22Rv1 (cell line): ENCODE measurements around the gene FAM83F.

Experiments
- H3K27ac ChIP-seq: fragments of 450-650 bp; 2 replicates; pipeline ENCODE4 v1.5.1; 2017
- ZFX ChIP-seq: fragments of 450-650 bp; IDR thresholded peaks from 2 replicates; pipeline ENCODE4 v1.6.1; 2017; ENCODE audit warnings: antibody characterized with exemption, borderline replicate concordance
- TF ChIP-seq, protein P1 (sequence below): fragments of 450-650 bp; IDR thresholded peaks from 2 replicates; pipeline ENCODE4 v1.5.1; 2017; ENCODE audit warnings: mild to moderate bottlenecking

The FAM83F gene

DNA sequence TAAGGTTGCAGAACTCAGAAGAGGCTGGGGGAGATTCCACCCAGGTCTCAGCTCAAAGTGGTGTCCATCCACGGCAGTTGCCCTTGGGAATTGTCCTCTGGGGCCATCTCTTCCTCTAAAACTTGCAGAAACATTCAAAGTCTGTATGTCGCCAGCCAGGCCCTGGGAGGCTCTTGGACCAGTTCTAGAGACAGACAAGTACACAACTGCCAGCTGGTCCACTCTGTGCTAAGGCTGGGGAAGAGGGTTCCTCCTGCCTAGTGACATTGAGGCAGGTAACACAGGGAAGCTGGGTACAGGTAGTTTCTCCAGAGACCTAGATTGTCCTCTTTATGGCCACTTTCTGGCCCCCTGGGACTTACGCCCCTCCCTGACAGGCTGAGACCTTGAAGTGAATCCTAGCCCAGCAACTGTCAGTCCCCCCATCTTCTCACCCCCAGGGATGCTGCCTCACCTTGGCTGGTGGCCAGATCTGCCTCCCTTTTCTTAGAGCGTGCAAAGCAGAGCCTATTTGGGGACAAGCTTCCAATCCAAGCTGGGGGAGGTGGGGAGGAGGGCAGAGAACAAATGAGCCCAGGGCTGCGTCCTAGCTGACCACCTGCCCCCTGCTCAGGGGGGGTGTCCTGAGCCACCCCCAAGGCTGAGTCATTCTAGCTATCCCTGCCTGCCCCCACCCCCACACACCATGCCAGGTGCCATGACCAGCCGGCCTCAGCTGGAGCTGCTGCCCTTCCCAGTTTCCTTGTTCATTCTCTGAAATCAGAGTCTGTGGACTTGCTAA, 8.4 kb downstream of the FAM83F start:
- no peak for TF ChIP-seq ZFX
- TF ChIP-seq, protein P1, sequence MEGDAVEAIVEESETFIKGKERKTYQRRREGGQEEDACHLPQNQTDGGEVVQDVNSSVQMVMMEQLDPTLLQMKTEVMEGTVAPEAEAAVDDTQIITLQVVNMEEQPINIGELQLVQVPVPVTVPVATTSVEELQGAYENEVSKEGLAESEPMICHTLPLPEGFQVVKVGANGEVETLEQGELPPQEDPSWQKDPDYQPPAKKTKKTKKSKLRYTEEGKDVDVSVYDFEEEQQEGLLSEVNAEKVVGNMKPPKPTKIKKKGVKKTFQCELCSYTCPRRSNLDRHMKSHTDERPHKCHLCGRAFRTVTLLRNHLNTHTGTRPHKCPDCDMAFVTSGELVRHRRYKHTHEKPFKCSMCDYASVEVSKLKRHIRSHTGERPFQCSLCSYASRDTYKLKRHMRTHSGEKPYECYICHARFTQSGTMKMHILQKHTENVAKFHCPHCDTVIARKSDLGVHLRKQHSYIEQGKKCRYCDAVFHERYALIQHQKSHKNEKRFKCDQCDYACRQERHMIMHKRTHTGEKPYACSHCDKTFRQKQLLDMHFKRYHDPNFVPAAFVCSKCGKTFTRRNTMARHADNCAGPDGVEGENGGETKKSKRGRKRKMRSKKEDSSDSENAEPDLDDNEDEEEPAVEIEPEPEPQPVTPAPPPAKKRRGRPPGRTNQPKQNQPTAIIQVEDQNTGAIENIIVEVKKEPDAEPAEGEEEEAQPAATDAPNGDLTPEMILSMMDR: no peak
- no peak overlapping the region for H3K27ac ChIP-seq

DNA sequence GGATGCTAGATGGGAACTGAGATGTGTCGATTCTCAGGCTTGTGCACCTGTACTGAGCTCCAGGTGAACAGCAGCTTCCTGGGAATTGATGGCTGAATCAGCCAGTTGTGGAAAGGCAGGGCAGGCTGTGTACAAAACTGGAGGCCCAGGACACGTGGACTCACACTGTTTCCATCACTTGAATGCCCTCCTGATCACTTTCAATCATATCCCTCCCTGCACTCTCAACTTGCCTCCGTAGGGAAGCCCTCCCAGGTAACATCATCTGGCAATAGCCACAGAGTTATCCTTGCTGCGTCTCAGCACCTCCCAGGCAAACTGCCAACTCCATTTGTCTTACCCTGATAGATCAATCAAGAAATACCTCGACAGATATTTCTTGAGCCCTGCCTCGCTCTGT, 10.1 kb downstream of the FAM83F start:
- TF ChIP-seq ZFX: no peak
- TF ChIP-seq, protein P1: no peak
- no peak overlapping the region for H3K27ac ChIP-seq

DNA sequence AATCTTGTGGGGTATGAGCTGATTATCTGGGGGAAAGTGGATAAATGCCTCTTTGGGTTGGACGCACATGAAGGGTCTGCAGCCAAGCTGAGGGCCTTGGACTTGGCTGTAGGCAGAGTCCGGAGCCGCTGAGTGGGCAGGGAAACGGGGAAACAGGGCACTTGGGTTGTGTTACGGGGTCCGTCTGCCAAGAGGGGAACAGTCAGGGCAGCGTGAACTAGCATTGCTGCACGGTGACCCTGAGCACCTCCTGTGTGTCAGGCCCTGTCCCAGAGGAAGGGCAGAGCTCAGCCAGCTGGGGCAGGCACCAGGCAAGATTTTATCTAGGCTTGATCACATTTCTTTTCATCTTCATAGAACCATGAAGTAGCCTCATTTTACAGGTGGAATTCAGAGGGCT, 11.9 kb downstream of the FAM83F start:
- TF ChIP-seq ZFX: no peak
- TF ChIP-seq, protein P1: no peak
- no peak overlapping the region for H3K27ac ChIP-seq

DNA sequence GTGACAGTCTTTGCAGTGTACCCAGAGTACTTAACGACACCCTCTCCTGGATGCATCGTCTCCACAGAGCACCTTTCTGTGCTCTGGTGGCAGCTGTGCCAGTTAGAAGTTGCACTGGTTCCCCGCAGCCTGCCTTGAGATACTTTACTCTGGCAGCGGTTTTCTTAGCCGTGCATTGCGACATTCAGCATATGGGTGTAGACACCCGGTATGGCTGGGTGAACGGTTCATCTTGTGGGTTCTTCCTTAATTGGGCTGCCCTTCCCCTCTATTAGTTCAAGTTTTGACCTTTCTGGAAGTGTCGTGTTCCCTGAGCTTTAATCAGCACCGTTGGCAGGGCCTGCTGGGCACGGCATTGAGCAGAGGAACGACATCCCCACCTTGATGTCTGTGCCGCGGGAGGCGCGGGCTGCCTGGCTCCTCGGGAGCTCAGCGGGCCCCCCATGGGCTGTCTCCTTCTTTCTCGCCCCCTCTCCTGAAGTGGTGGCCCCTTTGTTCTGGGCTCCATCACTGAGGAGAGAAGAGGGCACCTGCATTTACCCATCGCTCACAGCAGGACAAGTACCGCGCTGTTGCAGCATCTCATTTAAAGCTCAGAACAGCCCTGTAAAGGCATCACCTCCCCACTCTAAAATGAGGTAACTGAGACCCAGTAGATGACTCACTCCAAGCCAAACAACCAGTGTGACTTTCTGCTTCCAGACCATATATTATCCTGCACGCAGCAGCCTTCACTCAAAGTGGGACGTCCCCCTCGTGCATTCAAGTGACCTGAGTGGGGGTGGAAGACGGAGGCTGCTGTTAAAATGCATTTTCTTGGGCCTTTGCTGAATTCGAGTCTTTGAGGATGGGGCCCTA, 13.3 kb downstream of the FAM83F start:
- H3K27ac ChIP-seq: no peak overlapping the region

DNA sequence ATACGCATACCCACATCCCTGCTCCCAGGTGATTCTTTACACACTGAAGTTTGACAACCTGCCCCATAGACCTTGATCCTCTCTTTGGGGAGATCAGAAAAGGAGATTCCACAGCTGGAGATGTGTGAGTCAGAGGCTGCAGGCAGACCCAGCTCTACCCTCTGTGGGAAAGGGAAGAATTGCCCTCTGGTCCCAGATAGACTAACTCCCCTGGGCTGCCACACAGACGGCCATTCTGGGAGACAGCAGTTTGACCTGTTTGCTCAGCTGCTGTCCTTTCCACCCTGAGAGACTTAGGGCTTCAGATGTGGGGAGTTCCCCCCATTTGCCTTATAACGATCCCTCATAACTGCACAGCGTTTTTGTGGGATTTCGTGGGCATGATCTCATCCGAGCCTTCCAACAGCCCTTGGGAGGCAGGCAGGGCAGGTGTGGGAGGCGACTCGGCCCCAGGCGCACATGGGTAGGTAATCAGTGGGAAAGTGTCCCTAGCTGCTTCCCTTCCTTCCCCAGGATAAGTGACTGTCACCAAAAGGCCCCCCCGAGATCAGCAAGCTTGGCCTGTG, 14.1 kb downstream of the FAM83F start:
- no peak overlapping the region for H3K27ac ChIP-seq
- TF ChIP-seq, protein P1: no peak
- TF ChIP-seq ZFX: no peak

More for the DNA sequence above, 13.3 kb downstream of the FAM83F start:
- no peak for TF ChIP-seq ZFX
- TF ChIP-seq, protein P1: no peak

DNA sequence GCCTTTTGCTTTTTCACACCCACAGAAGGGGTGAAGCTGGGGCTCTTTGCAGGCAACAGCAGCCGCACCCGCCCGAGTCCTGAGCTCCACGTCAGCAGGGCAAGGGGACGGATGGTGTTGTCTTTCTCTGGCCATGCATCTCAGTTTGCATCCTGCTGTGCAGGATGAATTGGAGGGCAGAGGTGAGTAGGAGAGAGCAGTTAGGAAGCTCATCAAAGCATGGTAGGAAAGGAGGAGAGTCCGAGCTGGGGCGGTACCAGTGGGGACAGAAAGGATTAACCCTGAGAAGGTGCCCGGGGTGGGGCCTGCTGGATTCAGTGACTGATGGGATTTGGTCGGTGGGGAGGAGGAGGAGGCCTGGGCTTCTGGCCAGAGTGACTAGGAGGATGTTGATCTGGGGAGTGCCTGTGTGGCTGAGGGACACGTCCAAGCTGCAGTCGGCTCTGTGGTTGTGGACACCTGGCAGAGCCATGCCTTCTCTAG, 14.6 kb downstream of the FAM83F start:
- H3K27ac ChIP-seq: no peak overlapping the region

More for the DNA sequence above, 14.6 kb downstream of the FAM83F start:
- TF ChIP-seq ZFX: no peak
- TF ChIP-seq, protein P1: no peak
